HepG2 (cell line): ENCODE measurements around the gene SULT1E1. TPM values are rescaled to one million over a fixed set of nuclear protein-coding genes. Genes with fewer than 3 reads are reported as not detected.

ENCODE experiments used
- IRF2 ChIP-seq: IDR thresholded peaks from 2 replicates; pipeline ENCODE4 v1.6.1; 2018; ENCODE audit warnings: missing genetic modification reagents, missing compliant biosample characterization
- KDM6A ChIP-seq: IDR thresholded peaks from 2 replicates; pipeline ENCODE4 v1.6.1; 2016; ENCODE audit warnings: low read depth
- KLF9 ChIP-seq: IDR thresholded peaks from 2 replicates; pipeline ENCODE4 v1.6.1; 2016; ENCODE audit warnings: low read depth
- KMT2A ChIP-seq: sonication (generic); formaldehyde crosslinking; IDR thresholded peaks from 2 replicates; pipeline ENCODE4 v1.4.0; 2020; ENCODE audit warnings: missing genetic modification reagents
- MEIS1 ChIP-seq: sonication (generic); formaldehyde crosslinking; IDR thresholded peaks from 2 replicates; pipeline ENCODE4 v1.9.0; 2021; ENCODE audit warnings: mild to moderate bottlenecking, missing genetic modification reagents, moderate library complexity, borderline replicate concordance
- MTF2 ChIP-seq: sonication (generic); formaldehyde crosslinking; IDR thresholded peaks from 2 replicates; pipeline ENCODE4 v1.5.0; 2020; ENCODE audit warnings: missing genetic modification reagents, borderline replicate concordance
- MYC ChIP-seq: sonication (generic); formaldehyde crosslinking; IDR thresholded peaks from 2 replicates; pipeline ENCODE4 v1.9.0; 2021; ENCODE audit warnings: missing genetic modification reagents, borderline replicate concordance
- POLR2AphosphoS5 ChIP-seq: IDR thresholded peaks from 2 replicates; pipeline ENCODE4 v1.6.1; 2012; ENCODE audit warnings: low read depth, low read length
- SATB2 ChIP-seq: sonication (generic); formaldehyde crosslinking; IDR thresholded peaks from 2 replicates; pipeline ENCODE4 v1.5.0; 2020; ENCODE audit warnings: missing genetic modification reagents
- TMF1 ChIP-seq: sonication (generic); formaldehyde crosslinking; IDR thresholded peaks from 2 replicates; pipeline ENCODE4 v1.8.1; 2022; ENCODE audit warnings: low read depth, missing genetic modification reagents
- YEATS4 ChIP-seq: sonication (generic); formaldehyde crosslinking; IDR thresholded peaks from 2 replicates; pipeline ENCODE4 v1.4.0; 2020; ENCODE audit warnings: missing genetic modification reagents, borderline replicate concordance
- ZFP82 ChIP-seq: sonication (generic); formaldehyde crosslinking; IDR thresholded peaks from 2 replicates; pipeline ENCODE4 v1.5.1; 2020; ENCODE audit warnings: mild to moderate bottlenecking, missing genetic modification reagents, borderline replicate concordance
- ZNF121 ChIP-seq: sonication (generic); formaldehyde crosslinking; IDR thresholded peaks from 2 replicates; pipeline ENCODE4 v1.5.0; 2020; ENCODE audit warnings: mild to moderate bottlenecking, missing genetic modification reagents
- ZNF34 ChIP-seq: sonication (generic); formaldehyde crosslinking; IDR thresholded peaks from 2 replicates; pipeline ENCODE4 v1.4.0; 2020; ENCODE audit warnings: mild to moderate bottlenecking, missing genetic modification reagents, borderline replicate concordance
- ZNF451 ChIP-seq: sonication (generic); formaldehyde crosslinking; IDR thresholded peaks from 2 replicates; pipeline ENCODE4 v1.5.0; 2020; ENCODE audit warnings: mild to moderate bottlenecking, missing genetic modification reagents
- ZNF619 ChIP-seq: sonication (generic); formaldehyde crosslinking; IDR thresholded peaks from 2 replicates; pipeline ENCODE4 v1.4.0; 2020; ENCODE audit warnings: mild to moderate bottlenecking, missing genetic modification reagents
- ZNF724P ChIP-seq: sonication (generic); formaldehyde crosslinking; IDR thresholded peaks from 2 replicates; pipeline ENCODE4 v1.8.0; 2022; ENCODE audit warnings: missing genetic modification reagents, borderline replicate concordance
- polyA plus RNA-seq, 8 experiments: library from polyadenylated mRNA; depleted of rRNA in 3 of 8; stranded (reverse) in 7 of 8; unstranded in 1 of 8; fragments of >200 nt; fragmentation: Illumina TruSeq in 4 of 8; extraction: Trizol in 4 of 8; gene quantifications; 2 replicates each; pipeline versions ENCODE4 v1.2.1 to v1.2.3, GENCODE V29; 2011 to 2016; ENCODE audit warnings: low read depth in 4 of 8, missing spikeins in 1 of 8, mixed read lengths in 1 of 8; ENCODE audit not compliant: insufficient read depth in 1 of 8
- total RNA-seq, 5 experiments: library from RNA; depleted of rRNA; stranded (reverse); fragments of >200 nt; fragmentation: Illumina TruSeq; extraction: Trizol; gene quantifications; 2 replicates each; pipeline ENCODE4 v1.2.3, GENCODE V29; 2016; ENCODE audit warnings: low read depth in 1 of 5
- TF ChIP-seq, protein P1 (sequence below): sonication (generic); formaldehyde crosslinking; conservative IDR thresholded peaks from 2 replicates; pipeline ENCODE4 v1.4.0; 2020; ENCODE audit warnings: missing genetic modification reagents
- TF ChIP-seq, protein P2 (sequence below), 2 experiments: sonication (generic) in 1 of 2; formaldehyde crosslinking in 1 of 2; IDR thresholded peaks; 2 replicates each; pipeline versions ENCODE4 v1.4.0 to v1.6.1; 2016 to 2020; ENCODE audit warnings: borderline replicate concordance in 1 of 2, low read depth in 1 of 2, mild to moderate bottlenecking in 1 of 2, missing genetic modification reagents in 1 of 2
- TF ChIP-seq, protein P3 (sequence below): conservative IDR thresholded peaks from 2 replicates; pipeline ENCODE4 v1.6.1; 2018; ENCODE audit warnings: missing genetic modification reagents
- TF ChIP-seq, protein P4 (sequence below): fragments of 450-650 bp; IDR thresholded peaks from 2 replicates; pipeline ENCODE4 v1.6.1; 2016

Gene SULT1E1
- total and polyA plus RNA-seq, 2 of the 13 experiments (the other 11 are each of a cell fraction or from before 2014, with no cell fraction given) = 1.7 to 3.9 TPM

DNA sequence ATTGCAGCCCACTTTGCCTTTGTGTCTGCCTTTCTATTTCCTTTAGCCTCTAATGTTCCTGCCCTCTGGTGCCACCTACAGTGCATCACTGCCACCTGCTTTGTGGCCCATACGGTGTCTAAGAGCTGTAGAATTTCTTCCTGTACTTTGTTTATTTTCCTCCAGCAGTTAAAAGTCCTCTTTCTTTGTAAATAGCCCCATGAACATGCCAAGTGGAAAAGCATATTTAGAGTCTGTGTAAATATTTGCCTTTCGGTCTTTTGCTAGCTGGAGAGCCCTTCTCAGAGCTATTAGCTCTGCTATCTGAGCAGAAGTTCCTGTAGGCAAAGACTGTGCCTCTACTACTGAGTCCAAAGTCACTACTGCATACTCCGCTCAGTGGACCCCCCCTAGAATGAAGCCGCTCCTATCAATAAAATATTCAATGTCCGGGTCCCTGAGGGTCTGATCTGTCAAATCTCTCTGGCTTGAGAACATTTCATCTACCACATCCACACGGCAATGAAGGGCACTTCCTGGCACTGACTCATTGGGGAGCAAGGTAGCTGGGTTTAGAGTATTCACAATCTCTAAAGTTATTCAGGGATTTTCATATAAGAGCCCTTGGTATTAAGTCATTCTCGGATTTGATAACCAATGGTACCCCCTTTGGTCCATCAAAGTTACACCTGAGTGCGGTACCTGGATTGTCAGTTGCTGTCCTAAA lies 36.3 kb downstream of the SULT1E1 start (continued):
- TF ChIP-seq ZNF34 (CRISPR knock-in tag) (no peak), KMT2A (CRISPR knock-in tag) (no peak), SATB2 (no peak), YEATS4 (CRISPR knock-in tag) (peak; percentile 18; the same call in 1 of the 2 replicates), ZNF451 (CRISPR knock-in tag) (no peak), ZNF121 (CRISPR knock-in tag) (no peak), MYC (CRISPR knock-in tag) (no peak), MEIS1 (CRISPR knock-in tag) (no peak), ZFP82 (CRISPR knock-in tag) (no peak), IRF2 (CRISPR knock-in tag) (peak; percentile 88; the same call in 1 of the 2 replicates), TMF1 (CRISPR knock-in tag) (no peak), MTF2 (no peak), ZNF619 (CRISPR knock-in tag) (no peak), KDM6A (CRISPR knock-in tag) (peak; percentile 89), POLR2AphosphoS5 (no peak), KLF9 (CRISPR knock-in tag) (no peak), ZNF724P (no peak)
- TF ChIP-seq, protein P1, sequence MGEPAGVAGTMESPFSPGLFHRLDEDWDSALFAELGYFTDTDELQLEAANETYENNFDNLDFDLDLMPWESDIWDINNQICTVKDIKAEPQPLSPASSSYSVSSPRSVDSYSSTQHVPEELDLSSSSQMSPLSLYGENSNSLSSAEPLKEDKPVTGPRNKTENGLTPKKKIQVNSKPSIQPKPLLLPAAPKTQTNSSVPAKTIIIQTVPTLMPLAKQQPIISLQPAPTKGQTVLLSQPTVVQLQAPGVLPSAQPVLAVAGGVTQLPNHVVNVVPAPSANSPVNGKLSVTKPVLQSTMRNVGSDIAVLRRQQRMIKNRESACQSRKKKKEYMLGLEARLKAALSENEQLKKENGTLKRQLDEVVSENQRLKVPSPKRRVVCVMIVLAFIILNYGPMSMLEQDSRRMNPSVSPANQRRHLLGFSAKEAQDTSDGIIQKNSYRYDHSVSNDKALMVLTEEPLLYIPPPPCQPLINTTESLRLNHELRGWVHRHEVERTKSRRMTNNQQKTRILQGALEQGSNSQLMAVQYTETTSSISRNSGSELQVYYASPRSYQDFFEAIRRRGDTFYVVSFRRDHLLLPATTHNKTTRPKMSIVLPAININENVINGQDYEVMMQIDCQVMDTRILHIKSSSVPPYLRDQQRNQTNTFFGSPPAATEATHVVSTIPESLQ (CRISPR knock-in tag) = no peak
- TF ChIP-seq, protein P2, sequence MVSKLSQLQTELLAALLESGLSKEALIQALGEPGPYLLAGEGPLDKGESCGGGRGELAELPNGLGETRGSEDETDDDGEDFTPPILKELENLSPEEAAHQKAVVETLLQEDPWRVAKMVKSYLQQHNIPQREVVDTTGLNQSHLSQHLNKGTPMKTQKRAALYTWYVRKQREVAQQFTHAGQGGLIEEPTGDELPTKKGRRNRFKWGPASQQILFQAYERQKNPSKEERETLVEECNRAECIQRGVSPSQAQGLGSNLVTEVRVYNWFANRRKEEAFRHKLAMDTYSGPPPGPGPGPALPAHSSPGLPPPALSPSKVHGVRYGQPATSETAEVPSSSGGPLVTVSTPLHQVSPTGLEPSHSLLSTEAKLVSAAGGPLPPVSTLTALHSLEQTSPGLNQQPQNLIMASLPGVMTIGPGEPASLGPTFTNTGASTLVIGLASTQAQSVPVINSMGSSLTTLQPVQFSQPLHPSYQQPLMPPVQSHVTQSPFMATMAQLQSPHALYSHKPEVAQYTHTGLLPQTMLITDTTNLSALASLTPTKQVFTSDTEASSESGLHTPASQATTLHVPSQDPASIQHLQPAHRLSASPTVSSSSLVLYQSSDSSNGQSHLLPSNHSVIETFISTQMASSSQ (IDR thresholded peaks at IDR 0.05; ENCODE audit: low read depth) = peak; percentile 78
- TF ChIP-seq, protein P2 (CRISPR knock-in tag; IDR thresholded peaks at IDR 0.05; ENCODE audit: borderline replicate concordance) = peak; percentile 91; the same call in 1 of the 2 replicates
- TF ChIP-seq, protein P3, sequence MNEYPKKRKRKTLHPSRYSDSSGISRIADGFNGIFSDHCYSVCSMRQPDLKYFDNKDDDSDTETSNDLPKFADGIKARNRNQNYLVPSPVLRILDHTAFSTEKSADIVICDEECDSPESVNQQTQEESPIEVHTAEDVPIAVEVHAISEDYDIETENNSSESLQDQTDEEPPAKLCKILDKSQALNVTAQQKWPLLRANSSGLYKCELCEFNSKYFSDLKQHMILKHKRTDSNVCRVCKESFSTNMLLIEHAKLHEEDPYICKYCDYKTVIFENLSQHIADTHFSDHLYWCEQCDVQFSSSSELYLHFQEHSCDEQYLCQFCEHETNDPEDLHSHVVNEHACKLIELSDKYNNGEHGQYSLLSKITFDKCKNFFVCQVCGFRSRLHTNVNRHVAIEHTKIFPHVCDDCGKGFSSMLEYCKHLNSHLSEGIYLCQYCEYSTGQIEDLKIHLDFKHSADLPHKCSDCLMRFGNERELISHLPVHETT (CRISPR knock-in tag) = no peak
- TF ChIP-seq, protein P4, sequence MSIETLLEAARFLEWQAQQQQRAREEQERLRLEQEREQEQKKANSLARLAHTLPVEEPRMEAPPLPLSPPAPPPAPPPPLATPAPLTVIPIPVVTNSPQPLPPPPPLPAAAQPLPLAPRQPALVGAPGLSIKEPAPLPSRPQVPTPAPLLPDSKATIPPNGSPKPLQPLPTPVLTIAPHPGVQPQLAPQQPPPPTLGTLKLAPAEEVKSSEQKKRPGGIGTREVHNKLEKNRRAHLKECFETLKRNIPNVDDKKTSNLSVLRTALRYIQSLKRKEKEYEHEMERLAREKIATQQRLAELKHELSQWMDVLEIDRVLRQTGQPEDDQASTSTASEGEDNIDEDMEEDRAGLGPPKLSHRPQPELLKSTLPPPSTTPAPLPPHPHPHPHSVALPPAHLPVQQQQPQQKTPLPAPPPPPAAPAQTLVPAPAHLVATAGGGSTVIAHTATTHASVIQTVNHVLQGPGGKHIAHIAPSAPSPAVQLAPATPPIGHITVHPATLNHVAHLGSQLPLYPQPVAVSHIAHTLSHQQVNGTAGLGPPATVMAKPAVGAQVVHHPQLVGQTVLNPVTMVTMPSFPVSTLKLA = 0 out of 2 replicates have a peak, but pooled peaks have one; percentile 3
